C4-2B (cell line): ENCODE results near the gene PI4K2A.
"Not testable (repeated sequence)": the region's sequence is repeated elsewhere in the genome, so short reads cannot be mapped to it uniquely, and the experiment has no call there.

Experiments
- H3K27ac ChIP-seq: fragments of 450-650 bp; 2 replicates; pipeline ENCODE4 v1.5.1; 2017
- CTCF ChIP-seq: fragments of 450-650 bp; conservative IDR thresholded peaks from 2 replicates; pipeline ENCODE4 v1.5.1; 2017; ENCODE audit warnings: mild to moderate bottlenecking
- ZFX ChIP-seq: fragments of 450-650 bp; IDR thresholded peaks from 2 replicates; pipeline ENCODE4 v1.6.1; 2017

The PI4K2A gene

DNA sequence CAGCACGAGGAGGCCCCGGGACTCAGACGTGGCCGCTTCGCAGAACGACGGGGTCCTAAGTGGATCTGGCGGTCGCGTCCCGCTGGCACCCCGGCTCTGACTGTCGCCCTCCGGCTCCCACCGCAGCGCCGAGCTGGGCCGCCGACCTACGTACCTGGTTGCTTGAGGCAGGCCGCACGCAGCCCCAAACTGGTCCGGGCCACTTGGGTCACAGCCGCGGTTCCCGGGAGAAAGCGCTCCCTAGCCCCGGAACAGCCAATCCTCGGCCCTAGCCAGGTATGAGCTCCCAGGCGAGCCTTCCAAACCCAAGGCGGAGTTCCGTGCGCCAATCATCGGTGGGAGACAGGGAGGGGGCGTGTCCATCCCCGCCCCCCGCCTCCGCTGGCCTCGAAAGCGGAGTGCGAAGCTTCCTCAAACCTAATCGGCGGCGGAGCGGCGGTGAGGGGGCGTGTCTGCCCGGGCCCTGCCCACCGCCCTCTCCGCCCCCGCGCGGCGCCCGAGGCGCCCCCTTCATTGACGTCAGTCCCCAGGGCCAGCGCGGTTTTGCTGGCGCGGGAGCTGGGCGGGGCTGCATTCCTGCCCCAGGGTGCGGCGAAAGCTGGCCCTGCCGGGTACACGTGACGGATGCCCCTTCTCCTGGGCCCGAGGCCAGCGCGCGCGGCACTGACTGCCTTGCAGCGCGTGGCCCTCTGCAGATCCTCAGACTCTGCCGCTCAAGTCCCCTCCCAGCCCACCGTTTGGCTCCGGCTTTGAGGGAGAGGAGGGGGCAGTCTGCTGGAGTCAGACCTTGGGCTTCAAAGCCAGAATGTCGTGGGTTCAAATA is 46.7 kb downstream of the PI4K2A start, which contains the start of gene AVPI1:
TSS of gene AVPI1 (minus strand) at position 280 of the 823 bp plus-strand sequence. CDS start 7,336 bp downstream, outside the sequence.
- peak within 1 kb of the TSS; percentile 73 for H3K27ac ChIP-seq
- TF ChIP-seq ZFX (peak; percentile 56), CTCF (no peak)

- H3K27ac ChIP-seq: peak overlapping the region; percentile 73
- no peak for TF ChIP-seq CTCF
These were observed 47.6 kb downstream of the PI4K2A start for GRCh38 chr10:97687785-97688781.

- no peak for TF ChIP-seq ZFX
- no peak for TF ChIP-seq CTCF
- H3K27ac ChIP-seq: no peak overlapping the region
These were observed 49.1 kb downstream of the PI4K2A start for GRCh38 chr10:97689559-97690020.

DNA sequence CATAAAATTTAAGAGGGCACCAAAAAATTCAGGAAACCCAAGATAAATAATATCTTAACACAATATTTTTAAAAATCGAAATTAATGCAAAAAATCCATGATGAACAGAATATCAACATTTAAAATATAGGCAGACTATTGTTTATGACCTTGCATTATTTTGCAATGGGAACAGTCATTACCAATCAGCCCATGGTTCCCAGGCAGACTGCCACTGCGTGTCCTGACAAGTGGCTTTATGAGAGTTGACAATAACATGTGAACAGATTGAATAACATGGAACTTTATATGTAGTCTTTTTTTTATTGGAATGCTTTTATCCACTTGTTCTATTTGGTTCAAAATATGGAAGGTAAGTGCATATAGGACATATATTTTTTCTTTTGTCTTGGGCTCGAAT is 49.7 kb downstream of the PI4K2A start:
- H3K27ac ChIP-seq: no peak overlapping the region
- TF ChIP-seq CTCF (no peak), ZFX (no peak)

DNA sequence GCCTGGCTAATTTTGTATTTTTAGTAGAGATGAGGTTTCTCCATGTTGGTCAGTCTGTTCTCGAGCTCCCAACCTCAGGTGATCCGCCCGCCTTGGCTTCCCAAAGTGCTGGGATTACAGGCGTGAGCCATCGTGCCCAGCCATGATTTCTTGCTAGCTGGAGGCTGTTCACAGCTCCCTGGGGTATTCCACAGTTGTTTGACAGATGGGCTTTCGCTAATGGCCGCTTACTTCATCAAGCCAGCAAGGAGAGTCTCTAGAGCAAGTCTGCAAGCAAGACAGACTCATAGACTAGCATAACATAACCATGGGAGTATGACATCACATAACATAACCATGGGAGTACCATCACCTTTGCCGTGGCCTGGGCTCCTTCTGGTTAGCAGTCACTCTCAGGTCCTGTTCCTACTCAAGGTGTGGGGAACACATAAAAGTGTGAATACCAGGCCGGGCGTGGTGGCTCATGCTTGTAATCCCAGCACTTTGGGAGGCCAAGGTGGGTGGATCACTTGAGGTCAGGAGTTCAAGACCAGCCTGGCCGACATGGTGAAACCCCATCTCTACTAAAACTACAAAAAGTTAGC is 57.7 kb downstream of the PI4K2A start:
- H3K27ac ChIP-seq: not testable (repeated sequence)

DNA sequence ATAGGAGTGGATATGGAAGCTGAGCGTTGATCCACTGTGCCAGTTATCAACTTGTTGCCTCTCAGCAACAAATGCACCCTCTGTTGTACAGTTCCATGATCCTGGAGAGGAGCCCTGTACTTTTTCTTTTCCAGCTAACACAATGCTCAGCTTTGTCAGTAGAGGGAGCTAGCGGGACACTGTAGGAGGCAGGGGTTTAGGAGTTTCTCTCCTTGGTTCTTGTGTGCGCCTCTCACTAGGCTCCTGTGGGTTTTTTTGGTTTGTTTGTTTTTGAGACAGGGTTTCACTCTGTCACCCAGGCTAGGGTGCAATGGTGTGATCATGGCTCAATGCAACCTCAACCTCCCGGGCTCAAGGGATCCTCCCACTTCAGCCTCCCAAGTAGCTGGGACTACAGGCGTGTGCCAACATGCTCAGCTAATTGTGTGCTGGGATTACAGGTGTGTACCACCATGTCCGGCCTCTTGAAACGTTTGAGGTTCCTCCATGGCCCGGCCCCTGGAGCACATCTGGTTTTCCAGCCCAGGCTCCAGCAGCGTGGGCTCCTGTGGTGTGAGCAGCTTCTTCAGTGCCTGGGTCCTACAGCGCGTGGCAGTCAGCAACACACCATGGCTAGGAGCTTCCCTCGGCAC is 61.1 kb downstream of the PI4K2A start:
- H3K27ac ChIP-seq: no peak overlapping the region
- TF ChIP-seq ZFX (no peak), CTCF (peak; percentile 96)

DNA sequence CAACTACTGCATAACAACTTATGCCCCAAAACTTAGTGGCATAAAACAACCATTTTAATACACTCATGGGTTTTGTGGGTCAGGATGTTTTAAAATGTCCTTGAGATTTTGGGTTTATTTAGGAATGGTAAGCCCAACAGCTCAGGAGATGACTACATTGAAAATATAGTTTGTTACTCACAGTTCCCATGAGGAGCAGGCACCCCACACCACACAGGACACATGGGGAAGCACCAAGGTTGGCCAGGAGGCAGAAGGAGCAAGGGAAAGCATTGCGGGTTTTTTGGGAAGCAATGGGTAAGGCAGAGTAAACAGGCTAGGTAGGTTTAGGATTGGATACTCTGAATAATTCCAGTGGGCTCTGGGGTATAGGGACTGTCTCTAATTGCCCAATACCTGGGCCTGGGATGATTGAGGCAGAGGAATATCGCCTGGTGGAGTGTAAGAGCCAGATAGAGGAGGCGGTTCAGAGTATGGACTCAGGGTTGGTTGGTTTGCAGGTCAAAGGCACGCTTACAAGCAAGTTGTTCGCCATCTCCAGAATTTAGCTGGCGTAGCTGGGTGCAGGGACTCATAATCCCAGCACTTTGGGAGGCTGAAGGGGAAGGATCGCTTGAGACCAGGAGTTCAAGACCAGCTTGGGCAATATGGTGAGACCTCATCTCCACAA is 63.1 kb downstream of the PI4K2A start:
- H3K27ac ChIP-seq: no peak overlapping the region
- TF ChIP-seq CTCF (no peak), ZFX (no peak)
